GM12878 (cell line): ENCODE data around the gene BHLHE41. TPM values are rescaled to one million over a fixed set of nuclear protein-coding genes. Genes with fewer than 3 reads are reported as not detected.

Experiments
- ATAC-seq: fragments of 200-7000 bp; cut with Tn5 transposase; 3 replicates; pipeline ENCODE4 v1.9.1; 2020; ENCODE audit warnings: mild to moderate bottlenecking, moderate library complexity
- BruUV-seq: library from RNA; stranded (reverse); fragments of 400-500 nt; replicated peaks from 2 replicates; lab custom pipeline; 2021; lab: Mats Ljungman, UMichigan
- CTCF ChIA-PET: fragments of 300-600 bp; sonication (Branson Sonifier 250); formaldehyde crosslinking; extraction: SDS; loops from one replicate; lab custom pipeline; 2021; ENCODE audit warnings: inconsistent platforms; lab: Yijun Ruan, JAX
- POLR2A ChIA-PET: fragments of 350-600 bp; formaldehyde crosslinking; extraction: SDS; loops from one replicate; lab custom pipeline; 2021; ENCODE audit warnings: inconsistent platforms; lab: Charles Lee
- RAD21 ChIA-PET: fragments of 300-600 bp; sonication (Branson Sonifier 250); formaldehyde crosslinking; loops from one replicate; lab custom pipeline; 2023; ENCODE audit warnings: antibody characterized with exemption; ENCODE audit not compliant: unreplicated experiment; lab: Charles Lee
- SMC1A ChIA-PET: fragments of 300-600 bp; sonication (Branson Sonifier 250); formaldehyde crosslinking; loops from one replicate; lab custom pipeline; 2023; ENCODE audit not compliant: unreplicated experiment, uncharacterized antibody; lab: Charles Lee
- DNase-seq: peaks from one replicate; pipeline ENCODE4 v3.0.0-alpha.2; 2011; ENCODE audit warnings: low read depth, low spot score
- FAIRE-seq: peaks from 3 replicates; lab custom pipeline; 2011; peaks lifted over from hg19 to GRCh38; lab: Jason Lieb, UNC
- H2AFZ ChIP-seq: 2 replicates; pipeline ENCODE4 v1.6.0; 2011; ENCODE audit warnings: low read depth, low read length, control low read depth; ENCODE audit not compliant: control insufficient read depth
- H3K27ac ChIP-seq: 2 replicates; pipeline ENCODE4 v1.5.1; 2011; ENCODE audit warnings: control low read depth; ENCODE audit not compliant: control insufficient read depth, insufficient read depth
- H3K27me3 ChIP-seq, 2 experiments: replicated peaks in 1 of 2; 2 replicates each; pipeline versions ENCODE4 v1.6.0 to v1.6.1; 2011; ENCODE audit warnings: low read length in 1 of 2; ENCODE audit not compliant: control insufficient read depth in 2 of 2, insufficient read depth in 2 of 2
- H3K36me3 ChIP-seq, 2 experiments: 2 replicates each; pipeline ENCODE4 v1.5.1; 2011; ENCODE audit warnings: low read length in 1 of 2; ENCODE audit not compliant: control insufficient read depth in 2 of 2, insufficient read depth in 2 of 2
- H3K4me1 ChIP-seq: 2 replicates; pipeline ENCODE4 v1.6.1; 2011; ENCODE audit warnings: mild to moderate bottlenecking, low read length, moderate library complexity, mixed read lengths; ENCODE audit not compliant: control insufficient read depth, insufficient read depth
- H3K4me2 ChIP-seq: 2 replicates; pipeline ENCODE4 v1.6.0; 2011; ENCODE audit warnings: control low read depth; ENCODE audit not compliant: control insufficient read depth, insufficient read depth
- H3K4me3 ChIP-seq: fragments of 200-600 bp; sonication (generic); 2 replicates; pipeline ENCODE4 v1.5.1; 2016
- H3K79me2 ChIP-seq: 2 replicates; pipeline ENCODE4 v1.6.0; 2011; ENCODE audit warnings: low read length; ENCODE audit not compliant: control insufficient read depth, insufficient read depth
- H3K9ac ChIP-seq: 2 replicates; pipeline ENCODE4 v1.8.0; 2011; ENCODE audit warnings: low read length, control low read depth, mixed read lengths; ENCODE audit not compliant: control insufficient read depth, insufficient read depth
- H3K9me3 ChIP-seq: replicated peaks from 3 replicates; pipeline ENCODE4 v1.5.1; 2011; ENCODE audit warnings: mild to moderate bottlenecking, low read length; ENCODE audit not compliant: control insufficient read depth, insufficient read depth
- H4K20me1 ChIP-seq: 2 replicates; pipeline ENCODE4 v1.6.0; 2011; ENCODE audit not compliant: control insufficient read depth, insufficient read depth
- BHLHE40 ChIP-seq, 2 experiments: fragments of 450-650 bp in 1 of 2; IDR thresholded peaks; 2 replicates each; pipeline ENCODE4 v1.6.1; 2011 to 2017; ENCODE audit warnings: low read depth in 2 of 2, borderline replicate concordance in 1 of 2, improper control_type of control experiment in 1 of 2, low read length in 1 of 2, mild to moderate bottlenecking in 1 of 2
- NFYB ChIP-seq: IDR thresholded peaks from 2 replicates; pipeline ENCODE4 v1.6.1; 2011; ENCODE audit warnings: low read depth, mild to moderate bottlenecking, low read length, improper control_type of control experiment, moderate library complexity; ENCODE audit not compliant: insufficient read depth
- RBBP5 ChIP-seq: fragments of 200-600 bp; sonication (generic); conservative IDR thresholded peaks from 2 replicates; pipeline ENCODE4 v1.6.1; 2016
- ZNF217 ChIP-seq: fragments of 450-650 bp; IDR thresholded peaks from 2 replicates; pipeline ENCODE4 v1.6.1; 2017; ENCODE audit warnings: antibody characterized with exemption, mild to moderate bottlenecking
- WGBS: methylation state at CpG from one replicate; pipeline ENCODE4 v1.1.6; 2016; ENCODE audit warnings: low lambda C conversion rate; ENCODE audit not compliant: insufficient replicate concordance, insufficient coverage; ENCODE audit errors: missing lambda C conversion rate; 5-methylcytosine and 5-hydroxymethylcytosine counted together
- in situ Hi-C: fragments of 300-500 bp; cut with MboI; formaldehyde crosslinking; loops from 9 replicates; pipeline ENCODE4 v1.14.3; 2018; ENCODE audit warnings: mixed read lengths
- intact Hi-C: fragments of 100-400 bp; cut with micrococcal nuclease; formaldehyde crosslinking; loops from one replicate; pipeline ENCODE4 v1.14.2; 2022; ENCODE audit not compliant: unreplicated experiment
- polyA plus RNA-seq, 11 experiments: library from polyadenylated mRNA; depleted of rRNA in 4 of 11; unstranded in 6 of 11; stranded (reverse) in 5 of 11; fragments of >200 nt; fragmentation: Nextera tagmentation in 4 of 11; fragmentation: Illumina TruSeq in 1 of 11; extraction: Ambion mirVana in 4 of 11; extraction: Trizol in 1 of 11; gene quantifications; 1 replicate in 1 of 11; 2 replicates in 10 of 11; pipeline versions ENCODE4 v1.2.1 to v1.2.3, GENCODE V29; 2011 to 2016; ENCODE audit warnings: inconsistent platforms in 2 of 11, missing spikeins in 2 of 11, low read depth in 1 of 11
- total RNA-seq, 4 experiments: library from RNA; depleted of rRNA in 3 of 4; stranded (reverse); fragments of >200 nt in 3 of 4; fragmentation: Illumina TruSeq in 1 of 4; extraction: Trizol in 1 of 4; gene quantifications; 2 replicates each; pipeline versions ENCODE4 v1.2.1 to v1.2.3, GENCODE V29; 2013 to 2021
- TF ChIP-seq, protein P1 (sequence below): IDR thresholded peaks from 2 replicates; pipeline ENCODE4 v1.6.1; 2012; ENCODE audit warnings: low read depth, low read length, improper control_type of control experiment

BHLHE41 gene
- total and polyA plus RNA-seq, 10 of the 15 experiments (the other 5 are each of a cell fraction or from before 2014, with no cell fraction given) = 0.02 to 1.5 (median 0.07) TPM; not detected in 3

DNA sequence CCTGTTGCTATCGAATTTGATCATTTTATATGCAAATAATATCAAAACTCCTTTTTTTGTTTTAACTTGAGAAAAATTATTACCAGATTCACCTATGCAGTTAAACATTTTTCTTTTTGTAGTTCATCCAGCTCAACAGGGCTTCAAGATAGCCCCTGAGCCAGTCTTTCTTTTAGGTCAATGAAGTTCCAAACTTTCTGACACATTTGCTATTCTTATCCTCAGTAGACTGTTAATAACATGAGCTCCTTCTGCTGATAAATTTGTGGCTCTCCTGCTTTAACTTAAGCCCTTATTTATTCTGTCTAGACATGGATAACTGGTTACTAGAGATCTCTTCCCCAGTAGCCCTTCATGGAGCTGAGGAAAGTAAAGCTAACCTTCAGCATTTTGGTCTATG is 37.3 kb upstream of the BHLHE41 start:
- ChIA-PET SMC1A (interaction anchor here (0.7 to 2.2 kb wide), 14 partner anchors 9 to 251 kb away, joined by 3 to 7 read pairs (median 4); partner anchors contain the start of gene SSPN), RAD21 (interaction anchor here (0.7 to 1.6 kb wide), 5 partner anchors 9 to 155 kb away, joined by 3 to 6 read pairs (median 4); no protein-coding TSS in a partner anchor), CTCF (interaction anchor here (0.7 to 1.9 kb wide), 7 partner anchors 12 to 272 kb away, joined by 3 to 6 read pairs (median 3); no protein-coding TSS in a partner anchor), POLR2A (interaction anchor here (1.7 to 2.6 kb wide), 2 partner anchors 8 to 107 kb away, joined by 3 to 9 read pairs; no protein-coding TSS in a partner anchor)
- Histone ChIP-seq H3K4me3 (no peak overlapping the region), H3K27ac (no peak overlapping the region), H4K20me1 (no peaks in the 10 kb centered on the region), H3K4me2 (no peak overlapping the region), H3K79me2 (no peaks in the 10 kb centered on the region), H3K4me1 (peaks cover 22% of the 10 kb centered on the region), H3K9ac (no peak overlapping the region), H3K27me3 (no peaks in the 10 kb centered on the region), H3K36me3 (no peaks in the 10 kb centered on the region), H3K9me3 (no peaks in the 10 kb centered on the region; the same call in 2 of the 3 replicates), H2AFZ (no peak overlapping the region)
- ATAC-seq (no peak), FAIRE-seq (no peak), DNase-seq (no peak)
- TF ChIP-seq, protein P1, sequence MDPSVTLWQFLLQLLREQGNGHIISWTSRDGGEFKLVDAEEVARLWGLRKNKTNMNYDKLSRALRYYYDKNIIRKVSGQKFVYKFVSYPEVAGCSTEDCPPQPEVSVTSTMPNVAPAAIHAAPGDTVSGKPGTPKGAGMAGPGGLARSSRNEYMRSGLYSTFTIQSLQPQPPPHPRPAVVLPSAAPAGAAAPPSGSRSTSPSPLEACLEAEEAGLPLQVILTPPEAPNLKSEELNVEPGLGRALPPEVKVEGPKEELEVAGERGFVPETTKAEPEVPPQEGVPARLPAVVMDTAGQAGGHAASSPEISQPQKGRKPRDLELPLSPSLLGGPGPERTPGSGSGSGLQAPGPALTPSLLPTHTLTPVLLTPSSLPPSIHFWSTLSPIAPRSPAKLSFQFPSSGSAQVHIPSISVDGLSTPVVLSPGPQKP = no peak
- TF ChIP-seq ZNF217 (no peak), BHLHE40 (IDR thresholded peaks at IDR 0.05; ENCODE audit: borderline replicate concordance in 1 of 2, low read depth in 2 of 2, low read length in 1 of 2) (no peak), RBBP5 (no peak), NFYB (no peak)
- intact Hi-C loops = no loop called here
- no TSS peak for BruUV-seq
- in situ Hi-C loops = no loop called here
- 4% methylated on average over 1 of the region's 1 CpG for WGBS
